NB4 (cell line): ENCODE data around the gene ZSCAN10.

Experiments used
- MYC ChIP-seq: IDR thresholded peaks from 2 replicates; pipeline ENCODE4 v1.6.1; 2011; ENCODE audit warnings: low read depth, low read length
- POLR2A ChIP-seq: IDR thresholded peaks from 2 replicates; pipeline ENCODE4 v1.6.1; 2011; ENCODE audit warnings: mild to moderate bottlenecking; ENCODE audit not compliant: insufficient read length; ENCODE audit errors: extremely low read depth
- TF ChIP-seq, protein P1 (sequence below): IDR thresholded peaks from one replicate; pipeline ENCODE4 v1.5.1; 2012; ENCODE audit warnings: low read depth, low read length
- TF ChIP-seq, protein P2 (sequence below): IDR thresholded peaks from 2 replicates; pipeline ENCODE4 v1.6.1; 2011; ENCODE audit warnings: low read depth, low read length

DNA sequence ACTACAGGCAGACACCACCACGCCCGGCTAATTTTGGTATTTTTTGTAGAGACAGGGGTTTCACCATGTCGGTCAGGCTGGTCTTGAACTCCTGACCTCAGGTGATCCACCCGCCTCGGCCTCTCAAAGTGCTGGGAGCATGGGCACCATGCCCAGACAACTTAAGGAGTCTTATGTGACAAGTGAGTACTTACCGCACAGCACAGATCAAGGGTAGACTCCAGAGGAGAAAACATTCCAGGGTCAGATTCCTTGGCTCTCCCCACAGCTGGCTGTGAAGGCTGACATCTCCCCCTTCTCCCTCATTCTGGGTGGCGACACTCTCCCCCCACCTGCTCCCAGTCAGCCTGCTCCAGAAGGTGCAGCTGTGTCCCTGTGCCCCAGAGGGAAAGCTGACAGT, 10.6 kb downstream of the ZSCAN10 start:
- TF ChIP-seq, protein P1, sequence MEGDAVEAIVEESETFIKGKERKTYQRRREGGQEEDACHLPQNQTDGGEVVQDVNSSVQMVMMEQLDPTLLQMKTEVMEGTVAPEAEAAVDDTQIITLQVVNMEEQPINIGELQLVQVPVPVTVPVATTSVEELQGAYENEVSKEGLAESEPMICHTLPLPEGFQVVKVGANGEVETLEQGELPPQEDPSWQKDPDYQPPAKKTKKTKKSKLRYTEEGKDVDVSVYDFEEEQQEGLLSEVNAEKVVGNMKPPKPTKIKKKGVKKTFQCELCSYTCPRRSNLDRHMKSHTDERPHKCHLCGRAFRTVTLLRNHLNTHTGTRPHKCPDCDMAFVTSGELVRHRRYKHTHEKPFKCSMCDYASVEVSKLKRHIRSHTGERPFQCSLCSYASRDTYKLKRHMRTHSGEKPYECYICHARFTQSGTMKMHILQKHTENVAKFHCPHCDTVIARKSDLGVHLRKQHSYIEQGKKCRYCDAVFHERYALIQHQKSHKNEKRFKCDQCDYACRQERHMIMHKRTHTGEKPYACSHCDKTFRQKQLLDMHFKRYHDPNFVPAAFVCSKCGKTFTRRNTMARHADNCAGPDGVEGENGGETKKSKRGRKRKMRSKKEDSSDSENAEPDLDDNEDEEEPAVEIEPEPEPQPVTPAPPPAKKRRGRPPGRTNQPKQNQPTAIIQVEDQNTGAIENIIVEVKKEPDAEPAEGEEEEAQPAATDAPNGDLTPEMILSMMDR, result no peak
- TF ChIP-seq, protein P2, sequence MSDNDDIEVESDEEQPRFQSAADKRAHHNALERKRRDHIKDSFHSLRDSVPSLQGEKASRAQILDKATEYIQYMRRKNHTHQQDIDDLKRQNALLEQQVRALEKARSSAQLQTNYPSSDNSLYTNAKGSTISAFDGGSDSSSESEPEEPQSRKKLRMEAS, result no peak
- TF ChIP-seq POLR2A (no peak), MYC (no peak)
